GM21825 (cell line): ENCODE results near the gene SPPL3.

Experiments used
- ATAC-seq: cut with Tn5 transposase; IDR thresholded peaks from one replicate; pipeline ENCODE4 v1.9.1; 2021; ENCODE audit warnings: mild to moderate bottlenecking, moderate library complexity; ENCODE audit not compliant: unreplicated experiment

Gene SPPL3

DNA sequence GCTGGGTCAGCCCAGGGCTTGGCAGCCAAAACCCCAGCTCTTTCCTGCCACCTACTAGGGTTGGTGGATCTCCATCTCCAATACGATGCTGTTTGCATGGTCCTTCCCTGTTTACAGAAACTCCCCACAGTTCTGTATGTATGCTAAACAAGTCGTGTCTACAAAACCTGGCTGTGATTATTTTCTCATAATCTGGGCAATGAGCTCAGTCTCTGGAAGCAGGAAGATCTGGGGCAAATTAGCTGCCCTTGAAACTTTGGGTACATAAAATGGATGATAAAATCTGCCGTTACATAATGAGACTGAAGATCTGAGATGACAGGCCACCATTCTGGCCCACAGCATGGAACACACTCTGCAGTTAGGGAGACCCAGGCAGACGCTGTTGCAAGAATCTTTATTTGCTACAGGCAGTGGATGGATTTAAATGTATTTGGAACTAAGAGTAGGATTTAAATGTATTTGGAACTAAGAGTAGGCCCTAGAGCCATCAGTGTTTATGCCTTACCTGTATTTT is 146.9 kb downstream of the SPPL3 start:
- no peak for ATAC-seq

DNA sequence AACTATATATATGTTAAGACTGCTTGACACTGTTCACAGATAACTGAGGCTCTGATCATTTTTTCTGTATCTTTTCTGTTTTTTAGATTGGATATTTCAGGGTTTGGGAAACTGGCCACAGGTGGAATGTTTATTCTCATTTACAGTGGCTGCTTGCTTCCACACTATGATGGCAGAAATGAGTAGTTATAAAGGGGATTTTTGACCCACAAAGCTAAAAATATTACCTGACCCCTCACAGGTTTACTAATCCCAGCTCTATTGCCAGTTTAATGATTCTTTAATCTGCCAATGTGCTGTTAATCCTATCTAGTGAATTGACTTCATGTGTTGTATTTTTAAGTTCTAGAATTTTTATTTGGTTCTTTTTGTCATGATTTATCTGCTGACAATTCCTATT is 148.9 kb downstream of the SPPL3 start:
- ATAC-seq = no peak

DNA sequence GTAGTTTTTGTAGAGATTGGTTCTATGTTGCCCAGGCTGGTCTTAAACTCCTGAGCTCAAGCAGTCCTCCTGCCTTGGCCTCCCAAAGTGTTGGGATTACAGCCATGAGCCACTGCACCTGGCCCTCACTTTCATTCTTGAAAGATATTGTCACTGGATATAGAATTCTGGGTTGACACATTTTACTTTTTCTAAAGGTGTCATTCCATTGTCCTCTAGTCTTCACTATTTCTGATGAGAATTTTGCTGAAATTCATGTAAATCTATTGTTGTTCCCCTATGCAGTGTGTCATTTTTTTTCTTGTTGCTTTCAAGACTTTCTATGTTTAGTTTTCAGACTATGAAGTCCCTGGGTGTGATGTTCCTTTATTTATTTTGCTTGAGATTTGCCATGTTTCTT is 149.4 kb downstream of the SPPL3 start:
- no peak for ATAC-seq

DNA sequence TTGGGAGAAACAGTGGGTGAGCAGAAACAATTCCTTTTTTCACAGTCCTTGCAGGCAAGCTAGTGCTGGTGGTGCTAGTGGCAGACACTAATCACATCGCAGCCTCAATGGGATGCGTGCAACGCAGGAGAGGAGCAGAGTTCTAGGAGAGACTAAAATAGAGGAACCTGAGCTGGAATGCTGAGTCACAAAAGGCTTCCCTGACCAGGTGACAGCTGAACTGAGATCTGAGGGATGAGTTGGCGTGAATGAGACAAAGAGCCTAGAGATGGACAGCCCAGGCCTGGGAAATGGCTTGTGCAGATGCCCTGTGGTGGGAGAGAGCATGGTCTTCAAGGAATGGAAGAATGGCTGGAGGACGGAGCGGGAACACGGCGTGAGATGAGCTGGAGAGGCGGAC is 152.8 kb downstream of the SPPL3 start:
- no peak for ATAC-seq

DNA sequence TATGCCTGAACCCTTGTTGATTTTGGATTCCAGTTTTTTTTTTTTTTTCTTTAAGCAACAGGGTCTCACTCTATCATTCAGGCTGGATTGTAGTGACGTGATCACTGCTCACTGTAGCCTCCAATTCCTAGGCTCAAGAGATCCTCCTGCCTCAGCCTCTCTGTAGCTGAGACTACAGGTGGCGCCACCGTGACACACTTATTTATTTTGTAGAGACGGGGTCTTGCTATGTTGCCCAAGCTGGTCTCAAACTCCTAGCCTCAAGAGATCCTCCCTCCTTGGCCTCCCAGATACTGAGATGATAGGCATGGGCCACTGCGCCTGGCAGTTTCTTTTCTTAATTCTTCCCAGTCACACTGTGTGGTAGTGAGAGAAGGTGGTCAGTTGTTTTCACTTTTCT is 153.4 kb downstream of the SPPL3 start:
- no peak for ATAC-seq

DNA sequence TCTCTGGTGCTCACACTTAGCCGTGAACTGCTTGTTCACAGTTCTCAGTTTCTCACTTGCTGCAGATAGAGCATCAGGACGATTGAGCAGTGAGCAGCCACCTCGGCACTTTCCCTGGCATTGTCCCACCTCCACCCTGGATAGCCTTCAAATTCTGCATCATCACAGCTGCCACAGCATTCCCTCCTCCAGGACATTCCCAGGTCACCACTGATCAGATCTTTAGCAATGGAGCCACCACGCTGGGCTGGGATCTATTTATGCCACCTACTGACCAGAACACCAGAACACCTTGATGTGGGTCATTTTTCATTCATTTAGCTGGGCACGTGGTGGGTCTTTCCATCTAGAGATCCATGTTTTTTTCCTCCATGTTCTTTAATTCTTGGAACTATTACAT is 154.9 kb downstream of the SPPL3 start:
- ATAC-seq = no peak

DNA sequence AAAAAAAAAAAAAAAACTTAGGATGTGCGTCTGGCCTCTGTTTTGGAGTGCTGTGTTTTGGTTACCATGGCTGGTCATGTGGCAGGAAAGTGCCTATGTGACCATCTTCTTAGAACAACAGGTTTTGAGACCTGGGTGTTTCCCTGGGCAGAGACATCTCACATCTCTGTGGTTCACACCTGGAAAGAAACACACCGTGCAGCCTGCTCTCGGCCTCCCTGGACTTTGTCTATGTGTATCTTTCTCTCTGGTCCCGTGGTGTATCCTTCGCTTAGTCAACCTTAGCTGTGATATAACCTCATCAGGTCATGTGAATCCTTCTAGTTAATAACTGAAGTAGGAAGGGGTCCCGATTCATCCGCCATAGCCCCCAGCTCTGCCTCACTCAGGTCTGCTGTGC is 155.9 kb downstream of the SPPL3 start:
- no peak for ATAC-seq

DNA sequence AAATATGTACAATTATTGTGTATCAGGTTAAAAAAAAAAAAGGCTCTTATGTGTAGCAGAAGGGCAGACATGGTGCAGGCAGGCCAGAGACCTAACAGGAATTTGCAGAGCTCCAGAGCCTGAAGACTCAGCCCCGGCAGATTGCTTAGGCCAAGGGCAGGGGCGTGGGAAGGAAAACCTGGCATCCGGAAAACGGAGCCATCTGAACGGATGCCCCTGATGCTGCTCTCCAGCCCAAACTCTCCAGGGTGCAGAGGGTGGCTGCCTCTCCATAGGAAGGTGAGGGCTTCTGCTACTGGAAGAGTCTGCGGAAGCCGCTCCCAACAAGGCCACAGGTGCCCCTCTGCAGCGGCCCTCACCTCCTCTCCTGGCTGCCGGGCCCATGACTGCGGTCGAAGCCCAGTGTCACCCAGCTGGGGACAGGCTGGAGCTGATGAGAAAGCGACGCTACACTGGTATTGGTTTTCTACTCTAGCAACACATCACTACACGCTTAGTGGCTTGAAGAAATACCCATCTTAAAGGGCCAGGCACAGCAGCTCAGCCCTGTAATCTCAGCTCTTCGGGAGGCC is 159.2 kb downstream of the SPPL3 start:
- ATAC-seq = no peak

DNA sequence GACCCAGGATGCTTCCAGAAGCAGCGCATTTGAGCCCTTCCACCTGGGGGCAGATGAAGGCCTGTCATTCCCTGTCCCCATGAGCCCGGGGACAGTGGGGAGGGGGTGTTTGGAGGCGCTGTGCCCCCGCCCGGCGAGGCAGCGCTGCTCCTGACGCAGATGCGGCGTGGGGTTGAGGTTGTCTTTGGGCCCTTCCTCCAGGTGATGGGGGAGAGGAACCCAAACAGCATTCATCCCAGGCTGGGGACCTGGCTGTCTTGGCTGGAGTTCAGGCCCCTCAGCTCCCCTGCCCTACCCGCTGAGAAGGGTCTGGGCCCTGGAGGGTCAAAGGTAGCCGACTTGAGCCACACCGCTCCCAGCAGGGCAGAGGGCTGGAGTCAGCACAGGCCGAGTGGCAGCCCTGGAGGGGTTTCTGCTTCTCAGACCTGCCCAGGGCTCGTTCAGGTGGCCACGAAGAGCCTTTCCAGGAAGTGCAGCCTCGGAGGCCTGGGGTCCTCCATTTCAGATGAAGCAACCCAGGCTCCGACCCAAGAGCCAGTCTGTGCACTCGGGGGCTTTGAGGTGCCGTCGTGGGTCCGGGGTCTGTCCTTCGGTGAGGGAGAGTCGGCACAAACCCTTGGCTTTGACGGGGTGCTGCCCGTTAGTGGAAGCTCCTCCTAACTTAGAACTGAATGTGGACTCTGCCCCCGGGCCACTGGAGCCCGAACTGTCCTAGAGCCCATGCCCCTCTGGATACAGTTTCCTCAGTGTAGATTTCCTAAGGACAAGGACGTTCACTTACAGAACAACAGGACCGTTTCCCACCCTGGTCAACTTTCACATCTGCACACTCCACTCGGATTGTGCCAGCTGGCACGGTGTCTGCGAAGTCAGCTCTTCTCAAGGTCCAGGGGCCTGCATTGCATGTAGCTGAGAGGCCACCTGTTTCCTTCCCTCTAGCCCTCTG is 162.4 kb downstream of the SPPL3 start:
- no peak for ATAC-seq

DNA sequence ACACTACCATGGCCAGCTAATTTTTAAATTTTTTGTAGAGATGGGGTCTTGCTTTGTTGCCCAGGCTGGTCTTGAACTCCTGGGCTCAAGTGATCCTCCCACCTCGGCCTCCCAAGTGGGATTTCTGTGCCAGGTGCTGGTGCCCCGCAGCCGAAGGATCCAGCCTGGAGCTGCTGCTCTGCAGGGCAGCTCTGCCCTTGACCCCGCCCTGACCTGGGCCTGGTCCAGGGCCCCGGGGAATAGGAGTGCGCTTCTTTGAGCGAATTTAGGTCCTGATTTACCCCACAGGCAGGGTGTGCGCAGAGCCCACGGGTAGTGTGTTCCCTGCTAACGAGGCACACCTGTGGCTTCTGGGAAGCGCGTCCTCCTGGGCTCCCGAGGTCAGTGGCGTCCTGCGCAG is 163.3 kb downstream of the SPPL3 start:
- ATAC-seq = no peak

DNA sequence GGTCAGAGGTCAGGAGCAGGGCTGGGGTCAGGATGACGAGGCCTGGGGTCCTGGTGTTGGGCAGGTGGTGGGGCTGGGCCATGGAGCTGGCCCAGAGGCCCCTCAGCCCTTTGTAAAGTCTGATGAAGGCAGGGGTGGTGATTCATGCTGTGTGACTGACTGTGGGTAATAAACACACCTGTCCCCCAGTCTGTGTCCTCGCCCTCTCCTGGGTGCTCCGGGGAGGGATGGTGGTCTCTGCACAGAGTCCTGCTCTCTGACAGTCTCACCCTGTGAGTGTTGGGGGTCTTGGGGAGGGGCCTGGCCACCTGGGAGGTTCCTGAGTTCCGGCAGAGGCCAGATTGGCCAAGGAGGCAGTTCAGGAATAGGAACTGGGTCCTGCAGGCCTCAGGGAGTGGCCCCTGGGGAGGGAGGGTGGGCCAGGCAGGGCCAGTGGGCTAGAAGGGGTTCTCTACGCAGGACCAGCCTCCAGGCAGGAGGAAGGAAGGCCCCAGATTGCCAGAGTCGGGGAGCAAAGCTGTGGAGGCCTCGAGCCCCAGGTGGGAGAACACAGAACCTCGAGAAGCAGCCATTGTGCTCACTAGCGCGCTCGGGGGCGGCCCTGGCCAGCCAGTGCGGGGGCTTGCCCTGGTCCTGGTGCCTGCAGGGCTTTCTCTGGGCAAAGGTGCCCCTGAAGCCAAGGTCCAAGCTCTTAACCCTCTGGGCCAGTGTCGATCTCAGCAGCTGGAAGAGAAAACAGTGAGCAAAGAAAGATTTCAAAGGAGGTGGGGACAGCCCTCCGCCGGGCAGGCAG is 164.1 kb downstream of the SPPL3 start:
- no peak for ATAC-seq

DNA sequence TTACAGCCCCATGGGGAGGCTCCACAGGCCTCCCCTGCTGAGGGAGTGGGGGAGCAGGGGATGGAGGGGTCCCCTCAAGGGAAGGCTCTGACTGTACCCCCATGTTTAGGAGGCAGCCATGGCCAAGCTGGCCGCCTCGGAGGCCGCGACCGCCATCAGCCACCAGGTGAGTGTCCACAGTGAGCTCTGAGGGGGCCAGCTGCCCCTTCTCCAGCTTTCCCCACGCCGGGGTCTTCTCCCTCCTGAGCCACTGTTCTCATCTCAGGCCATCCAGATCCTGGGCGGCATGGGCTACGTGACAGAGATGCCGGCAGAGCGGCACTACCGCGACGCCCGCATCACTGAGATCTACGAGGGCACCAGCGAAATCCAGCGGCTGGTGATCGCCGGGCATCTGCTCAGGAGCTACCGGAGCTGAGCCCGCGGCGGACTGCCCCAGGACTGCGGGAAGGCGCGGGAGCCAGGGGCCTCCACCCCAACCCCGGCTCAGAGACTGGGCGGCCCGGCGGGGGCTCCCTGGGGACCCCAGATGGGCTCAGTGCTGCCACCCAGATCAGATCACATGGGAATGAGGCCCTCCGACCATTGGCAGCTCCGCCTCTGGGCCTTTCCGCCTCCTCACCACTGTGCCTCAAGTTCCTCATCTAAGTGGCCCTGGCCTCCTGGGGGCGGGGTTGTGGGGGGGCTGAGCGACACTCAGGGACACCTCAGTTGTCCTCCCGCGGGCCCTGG is 165.0 kb downstream of the SPPL3 start:
- no peak for ATAC-seq

DNA sequence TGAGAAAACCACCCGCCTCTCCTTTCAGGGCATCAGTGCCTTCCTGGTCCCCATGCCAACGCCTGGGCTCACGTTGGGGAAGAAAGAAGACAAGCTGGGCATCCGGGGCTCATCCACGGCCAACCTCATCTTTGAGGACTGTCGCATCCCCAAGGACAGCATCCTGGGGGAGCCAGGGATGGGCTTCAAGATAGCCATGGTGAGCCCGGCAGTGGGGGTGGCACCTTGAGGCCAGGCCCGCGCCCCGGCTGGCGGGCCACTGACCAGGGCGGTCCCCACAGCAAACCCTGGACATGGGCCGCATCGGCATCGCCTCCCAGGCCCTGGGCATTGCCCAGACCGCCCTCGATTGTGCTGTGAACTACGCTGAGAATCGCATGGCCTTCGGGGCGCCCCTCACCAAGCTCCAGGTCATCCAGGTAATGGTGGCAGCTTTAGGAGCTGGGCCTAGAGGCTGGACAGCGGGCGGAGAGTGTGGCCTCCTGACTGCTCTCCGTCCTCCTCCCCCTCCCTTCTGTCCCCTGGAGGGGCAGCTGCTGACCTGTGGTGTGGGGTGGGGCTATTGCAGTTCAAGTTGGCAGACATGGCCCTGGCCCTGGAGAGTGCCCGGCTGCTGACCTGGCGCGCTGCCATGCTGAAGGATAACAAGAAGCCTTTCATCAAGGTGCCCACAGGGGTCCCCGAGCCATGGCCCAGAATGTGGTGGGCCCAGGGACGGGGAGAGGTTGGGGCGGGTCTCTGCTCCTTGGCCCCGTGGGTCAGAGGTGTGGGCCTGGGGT is 165.7 kb downstream of the SPPL3 start:
- no peak for ATAC-seq

DNA sequence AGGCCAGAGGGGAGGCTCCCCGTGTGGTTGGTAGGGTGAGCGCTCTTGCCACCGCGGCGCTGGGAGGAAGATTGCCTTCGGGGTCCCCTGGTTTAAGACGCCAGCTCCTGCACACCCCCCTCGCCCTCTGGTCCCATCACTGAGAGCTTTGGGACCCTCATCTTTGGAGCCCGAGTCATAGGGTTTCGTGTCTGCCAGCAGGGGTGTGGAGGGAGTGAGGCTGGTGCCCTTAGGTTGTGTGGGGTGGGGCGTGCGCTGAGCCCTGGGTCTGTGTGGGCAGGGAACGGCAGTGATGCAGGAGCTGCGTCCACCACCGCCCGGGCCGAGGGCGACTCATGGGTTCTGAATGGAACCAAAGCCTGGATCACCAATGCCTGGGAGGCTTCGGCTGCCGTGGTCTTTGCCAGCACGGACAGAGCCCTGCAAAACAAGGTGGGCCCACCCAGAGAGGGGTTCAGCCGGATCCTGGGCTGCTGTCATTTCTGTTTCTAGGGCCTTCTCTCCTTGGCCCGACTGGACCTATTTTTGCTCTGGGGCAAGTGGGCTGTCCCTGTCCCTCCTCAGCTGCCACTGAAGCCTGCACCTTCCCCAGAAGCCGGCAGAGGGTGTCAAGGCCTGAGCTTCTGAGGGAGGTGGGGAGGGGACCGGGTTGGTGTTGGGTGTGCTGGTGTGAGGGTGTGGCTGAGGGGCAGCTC is 166.5 kb downstream of the SPPL3 start:
- ATAC-seq = no peak

DNA sequence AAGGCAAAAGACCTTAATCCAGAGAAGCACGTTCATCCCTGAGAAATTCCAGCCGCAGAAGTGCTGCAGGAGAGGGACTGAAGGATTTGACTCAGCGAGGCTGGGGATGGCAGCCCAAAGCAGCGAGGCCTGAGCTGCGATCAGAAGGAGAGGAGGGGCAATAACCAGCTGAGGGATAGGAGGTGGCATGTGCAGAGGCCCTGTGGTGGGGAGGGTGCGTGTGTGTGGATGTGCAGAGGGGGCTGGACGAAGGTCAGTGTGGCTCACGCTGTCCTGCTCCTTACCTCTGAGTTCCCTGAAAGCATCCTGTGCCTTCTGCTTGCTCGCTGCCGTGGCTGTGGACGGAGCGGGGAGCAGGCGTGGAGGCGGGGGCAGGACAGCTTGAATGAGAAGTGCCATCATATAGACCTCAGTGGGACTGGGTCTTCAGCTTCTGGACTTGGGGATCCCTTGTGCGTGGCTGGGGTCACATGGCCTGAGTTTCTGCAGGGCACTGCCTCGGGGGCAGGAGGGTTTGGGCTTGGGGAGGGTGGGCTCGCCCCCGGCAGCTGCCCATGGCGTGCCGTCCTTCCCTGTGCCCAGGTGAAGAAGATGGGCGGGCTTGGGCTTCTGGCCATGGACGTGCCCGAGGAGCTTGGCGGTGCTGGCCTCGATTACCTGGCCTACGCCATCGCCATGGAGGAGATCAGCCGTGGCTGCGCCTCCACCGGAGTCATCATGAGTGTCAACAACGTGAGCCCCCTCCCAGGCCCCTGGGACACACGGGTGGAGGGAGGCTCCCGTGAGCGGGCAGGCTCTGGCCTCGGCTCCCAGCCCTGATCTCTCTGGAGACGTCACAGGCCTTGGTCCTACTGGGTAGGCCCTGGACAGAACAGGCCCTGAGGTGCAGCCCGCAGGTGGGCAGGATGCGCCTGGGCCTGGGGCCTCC is 167.5 kb downstream of the SPPL3 start:
- ATAC-seq = no peak

DNA sequence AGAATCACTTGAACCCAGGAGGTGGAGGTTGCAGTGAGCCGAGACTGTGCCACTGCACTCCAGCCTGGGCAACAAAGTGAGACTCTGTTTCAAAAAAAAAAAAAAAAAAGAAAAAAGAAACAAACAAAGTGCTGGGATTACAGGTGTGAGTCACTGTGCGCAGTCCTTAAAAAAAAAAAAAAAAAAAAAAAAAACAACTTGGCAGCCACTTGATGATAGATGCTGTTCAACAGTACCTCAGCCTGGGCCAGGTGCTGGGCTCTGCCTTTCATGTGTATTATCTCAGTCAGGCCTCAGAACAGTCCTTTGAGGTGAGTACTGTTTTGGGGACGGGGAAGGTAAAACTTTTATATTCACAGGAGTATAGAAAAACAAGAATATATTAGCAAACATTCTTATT is 169.0 kb downstream of the SPPL3 start:
- no peak for ATAC-seq

DNA sequence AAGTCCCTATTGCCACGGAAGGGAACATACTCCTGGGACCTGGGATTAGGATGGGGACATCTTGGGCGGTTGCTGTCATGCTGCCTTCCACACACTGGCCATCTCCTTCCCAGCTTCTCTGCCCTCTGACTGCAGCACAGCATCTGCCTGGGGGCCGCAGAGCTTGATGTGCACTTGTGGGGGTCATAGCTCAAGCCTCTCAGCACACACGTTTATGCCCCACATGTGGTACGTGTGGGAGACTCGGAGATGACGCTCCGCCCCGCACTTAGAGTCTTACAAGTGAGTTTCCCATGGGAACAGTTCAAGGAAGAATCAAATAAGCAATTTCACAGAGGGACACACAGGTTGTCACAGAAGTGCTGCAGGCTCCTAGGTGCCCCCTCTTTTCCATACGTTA is 169.9 kb downstream of the SPPL3 start:
- ATAC-seq = no peak

DNA sequence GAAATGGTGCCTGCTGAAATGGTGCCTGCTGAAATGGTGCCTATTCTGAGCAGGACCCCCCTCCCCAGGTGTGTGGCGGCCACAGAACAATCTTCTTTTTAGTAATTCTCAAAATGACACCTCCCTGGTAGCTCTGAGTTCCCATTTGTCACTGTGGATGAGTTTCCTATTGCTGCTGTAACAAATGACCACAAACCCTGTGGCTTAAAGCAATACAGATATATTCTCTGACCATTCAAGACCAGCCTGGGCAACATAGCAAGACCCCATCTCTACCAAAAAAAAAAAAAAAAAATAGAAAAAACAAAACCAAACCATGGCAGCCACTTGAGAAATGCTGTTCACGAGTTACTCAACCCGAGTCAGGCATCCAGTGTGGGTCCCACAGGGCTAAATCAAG is 170.6 kb downstream of the SPPL3 start:
- ATAC-seq = no peak
